Upper lobe of left lung (tissue), 6 donors: ENCODE data around the gene PIGM. TPM values are rescaled to one million over a fixed set of nuclear protein-coding genes. Genes with fewer than 3 reads are reported as not detected.

Source experiments
- ATAC-seq, 2 donors: fragments of 200-7000 bp; cut with Tn5 transposase; one replicate each; pipeline ENCODE4 v1.9.1; 2022; ENCODE audit warnings: mild to moderate bottlenecking in 2 of 2, moderate library complexity in 2 of 2; ENCODE audit not compliant: low FRiP score in 2 of 2
- DNase-seq, 2 donors: peaks; one replicate each; pipeline ENCODE4 v3.0.0-alpha.2; 2019 to 2020
- H3K27ac ChIP-seq, 4 donors: fragments of 200-600 bp; sonication (generic); one replicate each; pipeline ENCODE4 v1.5.1; 2016 to 2019
- H3K27me3 ChIP-seq, 4 donors: fragments of 200-600 bp; sonication (generic); one replicate each; pipeline ENCODE4 v1.5.1; 2017 to 2019
- H3K36me3 ChIP-seq, 4 donors: fragments of 200-600 bp; sonication (generic); one replicate each; pipeline ENCODE4 v1.5.1; 2016 to 2019
- H3K4me1 ChIP-seq, 4 donors: fragments of 200-600 bp; sonication (generic); one replicate each; pipeline ENCODE4 v1.5.1; 2018 to 2019
- H3K4me3 ChIP-seq, 4 donors: fragments of 200-600 bp; sonication (generic); one replicate each; pipeline ENCODE4 v1.5.1; 2017 to 2019; ENCODE audit warnings: mild to moderate bottlenecking in 2 of 4, moderate library complexity in 1 of 4
- H3K9me3 ChIP-seq, 4 donors: fragments of 200-600 bp; sonication (generic); one replicate each; pipeline ENCODE4 v1.5.1; 2018 to 2019
- EP300 ChIP-seq, 4 donors: sonication (generic); formaldehyde crosslinking; IDR thresholded peaks; one replicate each; pipeline ENCODE4 v1.5.1; 2017; ENCODE audit warnings: antibody characterized with exemption in 4 of 4, control low read depth in 2 of 4
- POLR2A ChIP-seq, 4 donors: fragments of 450-650 bp; IDR thresholded peaks; one replicate each; pipeline ENCODE4 v1.5.1; 2016 to 2017; ENCODE audit warnings: antibody characterized with exemption in 4 of 4, mild to moderate bottlenecking in 2 of 4
- POLR2AphosphoS5 ChIP-seq, 2 donors: sonication (generic); formaldehyde crosslinking; IDR thresholded peaks; one replicate each; pipeline ENCODE4 v1.5.1; 2017; ENCODE audit warnings: antibody characterized with exemption in 2 of 2
- WGBS, 2 donors: methylation state at CpG; one replicate each; pipeline ENCODE4 v1.1.5; 2017 to 2018; 5-methylcytosine and 5-hydroxymethylcytosine counted together
- total RNA-seq, 6 donors: library from RNA; depleted of rRNA in 4 of 6; stranded (reverse); fragments of >200 nt in 4 of 6; gene quantifications; one replicate each; pipeline versions ENCODE4 v1.1.0 to v1.2.1, GENCODE V29; 2016 to 2021
- TF ChIP-seq, protein P1 (sequence below), 6 experiments: fragments of 450-650 bp in 4 of 6; fragments of 200-600 bp in 2 of 6; sonication (generic) in 2 of 6; IDR thresholded peaks; one replicate each; pipeline ENCODE4 v1.5.1; 2016 to 2019; ENCODE audit warnings: antibody characterized with exemption in 6 of 6
- donor health status: DM: no; HTN: no; CAD: no; lungs with moderate emphysema.
- donor health status: DM: no; HTN: yes; CAD: no; lungs with severe emphysema.

PIGM gene
- total RNA-seq, 6 donors from 2014 or later, result 2.8 to 6.5 (median 6.0) TPM

DNA sequence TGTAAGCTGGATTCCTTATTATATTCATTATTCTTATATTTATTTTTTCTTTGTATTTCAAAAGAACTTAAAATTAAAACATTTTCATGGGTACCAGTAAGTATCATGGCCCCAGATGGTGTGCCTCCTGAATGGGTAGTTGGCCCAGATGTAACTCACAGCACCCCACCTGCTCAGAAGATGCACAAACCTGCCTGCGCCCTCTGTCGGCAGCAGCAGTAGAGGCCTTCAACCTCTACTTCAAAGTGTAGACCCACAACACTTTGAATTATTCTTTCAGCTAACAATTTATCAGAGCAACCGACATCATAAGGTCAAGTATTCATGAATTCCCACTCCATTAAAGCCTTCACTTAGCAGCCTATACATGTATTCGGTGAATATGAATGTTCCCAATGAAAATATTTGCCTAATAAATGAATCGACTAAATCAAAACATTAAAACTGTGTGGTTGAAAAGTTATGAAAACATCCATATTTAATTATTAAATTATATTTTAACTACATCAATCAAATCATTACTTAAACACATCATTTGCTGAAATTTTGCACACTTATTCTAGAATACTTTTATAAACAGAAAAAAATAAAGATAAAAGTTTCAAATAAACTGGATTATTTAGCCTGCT, 25.4 kb downstream of the PIGM start:
- 29 to 38% methylated on average over 5 of the region's 5 CpGs for WGBS, 2 donors
- DNase-seq (peak in 1 of 2 donors; percentile 81), ATAC-seq (peak in 1 of 2 donors; percentile 85)
- Histone ChIP-seq H3K4me1 (no peaks in the 10 kb centered on the region), H3K36me3 (no peaks in the 10 kb centered on the region), H3K27me3 (no peaks in the 10 kb centered on the region), H3K9me3 (no peaks in the 10 kb centered on the region), H3K4me3 (no peak overlapping the region), H3K27ac (no peak overlapping the region)
- TF ChIP-seq POLR2AphosphoS5 (IDR thresholded peaks at IDR 0.05), result no peak
- TF ChIP-seq, protein P1, sequence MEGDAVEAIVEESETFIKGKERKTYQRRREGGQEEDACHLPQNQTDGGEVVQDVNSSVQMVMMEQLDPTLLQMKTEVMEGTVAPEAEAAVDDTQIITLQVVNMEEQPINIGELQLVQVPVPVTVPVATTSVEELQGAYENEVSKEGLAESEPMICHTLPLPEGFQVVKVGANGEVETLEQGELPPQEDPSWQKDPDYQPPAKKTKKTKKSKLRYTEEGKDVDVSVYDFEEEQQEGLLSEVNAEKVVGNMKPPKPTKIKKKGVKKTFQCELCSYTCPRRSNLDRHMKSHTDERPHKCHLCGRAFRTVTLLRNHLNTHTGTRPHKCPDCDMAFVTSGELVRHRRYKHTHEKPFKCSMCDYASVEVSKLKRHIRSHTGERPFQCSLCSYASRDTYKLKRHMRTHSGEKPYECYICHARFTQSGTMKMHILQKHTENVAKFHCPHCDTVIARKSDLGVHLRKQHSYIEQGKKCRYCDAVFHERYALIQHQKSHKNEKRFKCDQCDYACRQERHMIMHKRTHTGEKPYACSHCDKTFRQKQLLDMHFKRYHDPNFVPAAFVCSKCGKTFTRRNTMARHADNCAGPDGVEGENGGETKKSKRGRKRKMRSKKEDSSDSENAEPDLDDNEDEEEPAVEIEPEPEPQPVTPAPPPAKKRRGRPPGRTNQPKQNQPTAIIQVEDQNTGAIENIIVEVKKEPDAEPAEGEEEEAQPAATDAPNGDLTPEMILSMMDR (IDR thresholded peaks at IDR 0.05), result peak; percentile 45 to 74 (median 70)

DNA sequence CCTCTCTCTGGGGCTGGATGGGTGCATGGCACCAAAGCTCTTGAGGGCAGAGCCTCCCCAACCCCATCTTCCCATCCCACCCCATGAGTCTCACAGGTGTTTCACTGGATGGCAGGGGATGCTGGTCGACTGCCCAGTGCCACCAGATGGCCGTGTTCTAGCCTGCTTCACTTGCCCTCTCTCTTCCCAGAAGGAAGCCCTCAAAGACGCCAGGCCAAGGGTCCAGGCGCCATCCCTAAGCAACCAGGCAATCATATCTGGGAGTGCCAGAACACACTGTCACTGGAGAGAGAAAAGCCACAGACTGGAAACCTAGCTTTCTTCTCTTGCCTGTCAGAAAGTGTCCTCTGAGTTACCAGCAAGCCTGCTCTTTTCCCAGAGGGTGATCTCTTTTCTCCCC, 26.7 kb downstream of the PIGM start:
- Histone ChIP-seq H3K27me3 (no peaks in the 10 kb centered on the region), H3K27ac (no peak overlapping the region), H3K9me3 (no peaks in the 10 kb centered on the region), H3K4me3 (no peak overlapping the region), H3K36me3 (no peaks in the 10 kb centered on the region), H3K4me1 (no peaks in the 10 kb centered on the region)
- ATAC-seq, result no peak
- 89% methylated on average over 4 of the region's 4 CpGs; no CpG with 5 or more reads in 1 of the 2 donors for WGBS, 2 donors
- TF ChIP-seq POLR2AphosphoS5 (IDR thresholded peaks at IDR 0.05), result no peak
- TF ChIP-seq EP300 (IDR thresholded peaks at IDR 0.05), result no peak
- no peak for TF ChIP-seq POLR2A (IDR thresholded peaks at IDR 0.05)
- TF ChIP-seq, protein P1 (IDR thresholded peaks at IDR 0.05), result no peak
- no peak for DNase-seq

DNA sequence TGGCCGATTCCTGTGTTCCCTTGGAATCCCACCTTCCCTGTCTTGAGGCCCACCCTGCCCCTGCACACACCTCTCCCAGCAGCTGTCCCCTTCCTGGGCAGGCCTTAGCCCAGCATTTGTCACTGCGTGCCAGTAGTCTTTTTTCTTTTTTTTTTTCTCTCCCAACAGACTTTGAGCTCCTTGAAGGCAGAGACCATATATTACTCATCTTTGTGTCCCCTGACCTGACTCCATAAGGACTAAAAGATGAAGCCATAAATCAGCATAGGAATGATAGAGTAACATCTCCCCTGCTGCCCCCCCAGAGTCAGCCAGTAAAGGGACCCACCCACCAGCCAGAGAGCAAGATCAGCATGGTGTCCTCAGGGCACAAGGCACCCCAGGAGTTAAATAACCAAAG, 27.4 kb downstream of the PIGM start:
- Histone ChIP-seq H3K9me3 (no peaks in the 10 kb centered on the region), H3K4me1 (no peaks in the 10 kb centered on the region), H3K27ac (no peak overlapping the region), H3K27me3 (no peaks in the 10 kb centered on the region), H3K4me3 (no peak overlapping the region), H3K36me3 (no peaks in the 10 kb centered on the region)
- 90 to 91% methylated on average over 2 of the region's 2 CpGs for WGBS, 2 donors
- no peak for TF ChIP-seq POLR2AphosphoS5 (IDR thresholded peaks at IDR 0.05)
- TF ChIP-seq POLR2A (IDR thresholded peaks at IDR 0.05), result no peak
- TF ChIP-seq, protein P1 (IDR thresholded peaks at IDR 0.05), result no peak
- no peak for TF ChIP-seq EP300 (IDR thresholded peaks at IDR 0.05)
- ATAC-seq (no peak), DNase-seq (no peak)

DNA sequence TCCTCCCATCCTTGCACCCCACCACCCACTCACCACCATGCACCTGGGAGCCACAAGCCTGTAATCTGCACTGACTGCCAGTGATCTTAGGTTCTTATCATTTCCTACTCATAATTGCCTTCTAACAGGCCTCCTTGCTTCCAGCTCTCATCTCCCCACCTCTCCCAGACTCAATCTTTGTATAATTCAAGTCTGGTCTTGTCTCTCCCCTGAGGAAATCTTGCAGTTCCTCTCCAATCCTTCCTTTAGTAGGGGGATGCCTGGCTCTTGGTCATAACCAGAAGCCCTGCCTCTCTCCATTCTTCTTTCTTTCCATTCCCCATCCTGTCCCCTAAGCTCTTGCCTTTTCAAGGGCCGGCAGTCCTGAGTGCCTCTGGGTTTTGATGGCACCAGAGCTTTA, 27.8 kb downstream of the PIGM start:
- ATAC-seq (peak in 1 of 2 donors; percentile 13), DNase-seq (no peak)
- WGBS, 2 donors, result 89 to 90% methylated on average over 1 of the region's 1 CpG
- Histone ChIP-seq H3K36me3 (no peaks in the 10 kb centered on the region), H3K9me3 (no peaks in the 10 kb centered on the region), H3K4me1 (no peaks in the 10 kb centered on the region), H3K4me3 (no peak overlapping the region), H3K27ac (no peak overlapping the region), H3K27me3 (no peaks in the 10 kb centered on the region)
- TF ChIP-seq POLR2A (IDR thresholded peaks at IDR 0.05) (no peak), EP300 (IDR thresholded peaks at IDR 0.05) (no peak), POLR2AphosphoS5 (IDR thresholded peaks at IDR 0.05) (no peak)
- TF ChIP-seq, protein P1 (IDR thresholded peaks at IDR 0.05), result no peak

DNA sequence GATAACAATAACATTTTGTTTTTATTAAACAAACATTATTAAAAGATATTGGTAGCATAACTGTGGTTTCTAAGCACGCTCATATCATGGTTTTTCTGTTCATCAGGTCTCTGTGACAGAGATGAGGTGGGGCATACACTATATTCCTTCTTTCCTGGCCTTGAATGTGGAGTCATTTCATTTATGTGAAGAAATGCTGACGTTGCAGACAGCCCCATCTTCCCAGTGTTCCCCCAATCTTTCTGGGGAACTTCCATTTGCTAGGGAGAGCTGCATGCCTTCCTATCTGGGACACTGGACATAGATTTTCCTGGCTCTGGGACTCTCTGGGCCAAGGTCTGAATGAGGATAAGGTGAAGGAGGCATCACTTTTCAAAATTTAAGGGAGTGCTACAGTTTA, 30.4 kb downstream of the PIGM start:
- no peak for ATAC-seq
- H3K9me3 ChIP-seq, result no peaks in the 10 kb centered on the region
- DNase-seq, result no peak
- TF ChIP-seq POLR2A (IDR thresholded peaks at IDR 0.05) (no peak), EP300 (IDR thresholded peaks at IDR 0.05) (no peak), POLR2AphosphoS5 (IDR thresholded peaks at IDR 0.05) (no peak)
- TF ChIP-seq, protein P1 (IDR thresholded peaks at IDR 0.05), result no peak
- WGBS, 2 donors, result 70 to 79% methylated on average over 2 of the region's 2 CpGs
- H3K27me3 ChIP-seq, result no peaks in the 10 kb centered on the region
- H3K4me3 ChIP-seq, result no peak overlapping the region
- no peak overlapping the region for H3K27ac ChIP-seq
- peaks cover 0 to 3% (median 0%) of the 10 kb centered on the region in 4 donors for H3K4me1 ChIP-seq
- H3K36me3 ChIP-seq, result no peaks in the 10 kb centered on the region
